Measurements from ENCODE around the gene RABGAP1L. TPM values are rescaled to one million over a fixed set of nuclear protein-coding genes. Genes with fewer than 3 reads are reported as not detected.

The RABGAP1L gene
- total and polyA plus RNA-seq, 2 of the 8 experiments (the other 6 are each of a cell fraction or from before 2014, with no cell fraction given) = 33.3 to 156 TPM

- TF ChIP-seq MAX (IDR thresholded peaks at IDR 0.05) (no peak), RNF2 (IDR thresholded peaks at IDR 0.05; ENCODE audit: borderline replicate concordance, low read depth, low read length, missing control alignments, poor library complexity, severe bottlenecking) (no peak), CBX5 (IDR thresholded peaks at IDR 0.05; ENCODE audit: low read depth, low read length) (no peak), ATF2 (IDR thresholded peaks at IDR 0.05; ENCODE audit: low read length) (no peak)
Observed at GRCh38 chr1:174413632-174414031, 254.3 kb downstream of the RABGAP1L start (continued).

Data from H1 (cell line).